Left renal cortex interstitium (tissue), 4 donors: ENCODE measurements around the gene RASD1. TPM values are rescaled to one million over a fixed set of nuclear protein-coding genes. Genes with fewer than 3 reads are reported as not detected.

ENCODE experiments used
- DNase-seq, 4 donors: peaks; one replicate each; pipeline ENCODE4 v3.0.0-alpha.2; 2013; ENCODE audit warnings: low read depth in 4 of 4, low spot score in 2 of 4, missing footprints in 1 of 4
- polyA plus RNA-seq, 4 donors: library from polyadenylated mRNA; unstranded; fragments of 120-200 nt; gene quantifications; one replicate each; pipeline ENCODE4 v1.2.1, GENCODE V29; 2013; ENCODE audit not compliant: insufficient read length in 4 of 4

Gene RASD1, protein sequence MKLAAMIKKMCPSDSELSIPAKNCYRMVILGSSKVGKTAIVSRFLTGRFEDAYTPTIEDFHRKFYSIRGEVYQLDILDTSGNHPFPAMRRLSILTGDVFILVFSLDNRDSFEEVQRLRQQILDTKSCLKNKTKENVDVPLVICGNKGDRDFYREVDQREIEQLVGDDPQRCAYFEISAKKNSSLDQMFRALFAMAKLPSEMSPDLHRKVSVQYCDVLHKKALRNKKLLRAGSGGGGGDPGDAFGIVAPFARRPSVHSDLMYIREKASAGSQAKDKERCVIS
- 1 to 10 TPM in 2 of 4 donors, under 1 TPM in 2; 0.85 to 1.3 (median 1.0) TPM for polyA plus RNA-seq

DNA sequence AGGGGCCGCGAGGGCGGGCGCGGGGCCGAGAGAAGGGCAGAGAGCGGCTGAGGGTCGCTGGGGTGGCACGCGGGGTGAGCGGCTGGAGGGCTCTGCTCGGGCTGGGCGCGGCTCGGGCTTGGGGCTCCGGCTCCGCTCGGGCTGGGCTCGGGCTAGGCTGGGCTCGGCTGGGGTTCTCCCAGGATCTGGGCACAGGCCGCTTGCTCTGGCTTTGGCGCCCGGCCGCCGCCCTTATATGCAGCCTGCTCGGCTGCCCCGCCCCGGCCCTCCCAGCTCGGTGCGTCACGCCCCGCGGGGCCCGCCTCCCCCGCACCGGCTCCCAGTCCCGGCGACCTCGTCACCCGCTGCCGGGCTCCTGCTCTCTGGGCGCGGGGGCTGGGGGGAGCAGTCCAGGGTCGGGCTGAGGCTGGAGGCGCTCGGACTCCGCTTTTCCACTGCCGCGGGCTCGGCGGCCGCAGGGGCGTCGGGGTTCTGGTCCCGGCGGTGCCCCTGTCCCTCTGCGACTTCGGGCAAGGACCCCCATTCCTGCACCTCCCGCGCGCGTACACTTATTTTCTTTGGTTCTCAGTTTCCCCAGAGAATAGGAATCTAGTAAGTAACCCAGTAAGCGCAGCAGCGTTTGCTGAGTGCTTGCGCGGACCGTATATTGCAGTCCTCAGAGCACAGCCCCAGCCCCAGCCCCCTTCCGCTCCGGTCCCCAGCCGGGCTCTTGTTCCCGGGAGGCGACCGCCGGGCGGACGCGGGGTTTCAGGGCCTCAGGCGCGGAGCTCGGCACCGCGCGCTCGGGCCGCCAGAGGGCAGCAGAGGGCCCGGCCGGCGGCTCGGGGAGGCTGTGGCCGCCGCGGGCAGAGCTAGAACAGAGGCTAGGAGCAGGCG lies at the start of gene RASD1:
RASD1 (minus strand) TSS at position 207 of the 876 bp plus-strand sequence. CDS start 214 bp downstream, outside the sequence.
- DNase-seq = peak in 2 of 4 donors; percentile 58 to 66

DNA sequence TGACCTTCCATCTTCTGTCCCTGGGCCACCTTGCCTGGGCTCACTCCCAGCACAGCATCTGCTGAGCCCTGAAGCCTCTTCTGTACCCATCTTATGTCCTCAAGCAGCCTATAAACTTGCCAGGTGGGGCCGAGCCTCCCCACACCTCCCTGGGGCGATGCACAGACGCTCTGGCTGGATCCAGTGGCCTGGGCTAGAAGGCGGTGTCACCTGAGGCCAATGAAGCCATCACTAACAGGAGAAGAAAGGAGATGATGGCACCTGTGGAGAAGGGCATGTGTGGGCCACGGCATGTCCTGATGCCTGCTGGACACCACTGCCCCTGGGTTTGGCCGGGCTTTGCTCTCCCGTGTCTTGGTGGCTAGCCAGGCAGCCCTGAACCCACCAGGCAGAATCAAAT lies 49.8 kb upstream of the RASD1 start:
- no peak for DNase-seq

DNA sequence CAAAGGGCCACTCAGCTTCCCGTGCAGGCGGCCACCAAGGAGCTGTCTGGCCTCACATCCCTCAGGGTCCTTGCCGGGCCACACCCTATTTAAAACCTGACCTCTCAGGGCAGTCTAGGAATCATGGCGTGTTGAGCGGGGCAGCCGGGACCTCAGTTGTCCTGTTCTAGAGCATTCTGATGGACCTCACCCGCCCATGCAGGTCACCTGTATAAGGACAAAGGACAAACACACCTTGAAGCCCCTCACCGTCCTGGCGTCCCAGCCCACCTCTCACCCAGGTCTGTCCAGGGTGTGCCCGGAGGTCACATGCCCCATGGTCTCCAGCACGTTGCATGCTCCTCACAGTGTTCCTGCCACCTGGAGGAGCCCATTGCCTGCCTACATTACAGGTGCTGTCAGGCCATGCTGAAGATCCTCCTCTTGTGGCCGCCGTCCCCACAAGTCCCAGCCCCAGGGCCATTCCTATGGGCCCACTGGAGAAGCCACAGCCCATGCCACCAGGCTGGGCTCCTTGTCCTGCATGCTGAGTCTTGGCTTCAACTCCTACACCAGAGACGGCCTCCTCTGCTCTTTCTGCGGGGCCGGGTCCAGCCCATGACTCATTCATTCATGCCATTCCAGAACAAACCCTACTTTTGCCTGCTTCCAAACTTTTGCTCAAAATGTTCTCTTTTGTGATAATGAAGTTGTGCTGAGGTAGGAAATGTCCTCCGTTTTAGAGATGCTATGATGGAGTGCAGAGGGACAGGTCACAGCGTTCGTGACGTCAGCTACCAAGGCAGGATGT lies 49.0 kb upstream of the RASD1 start:
- no peak for DNase-seq

DNA sequence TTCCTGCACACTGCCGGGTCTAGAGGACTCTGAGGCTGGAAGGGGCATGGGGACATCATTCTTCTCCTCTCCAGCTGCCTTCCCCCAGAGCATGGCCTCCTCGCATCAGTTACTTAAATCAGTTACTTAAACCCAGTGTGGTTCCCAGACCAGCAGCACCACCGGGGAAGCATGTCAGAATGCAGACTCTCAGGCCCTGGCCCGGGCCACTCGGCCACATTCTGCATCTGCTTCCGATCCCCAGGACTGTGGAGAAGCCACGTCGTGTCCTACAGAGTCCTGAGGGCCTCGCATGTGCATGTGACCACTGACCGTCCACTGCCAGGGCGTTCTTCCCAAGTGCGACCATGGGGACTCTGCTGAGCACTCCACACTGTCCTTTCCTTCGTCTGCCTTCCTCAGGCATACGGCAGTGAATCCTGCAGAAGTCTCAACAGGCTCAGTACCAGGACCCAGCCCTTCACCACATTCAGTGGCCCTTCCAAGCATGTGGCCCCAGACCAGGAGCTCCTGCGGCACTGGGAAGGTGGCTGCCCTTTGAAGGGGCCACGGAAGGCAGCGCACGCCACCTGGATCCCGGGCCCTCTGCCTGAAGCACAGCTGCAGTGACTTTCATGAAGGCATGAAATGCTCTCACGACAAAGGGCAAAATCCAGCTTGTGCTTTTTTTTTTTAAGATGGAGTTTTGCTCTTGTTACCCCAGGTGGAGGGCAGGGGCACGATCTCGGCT lies 46.9 kb upstream of the RASD1 start:
- no peak for DNase-seq

DNA sequence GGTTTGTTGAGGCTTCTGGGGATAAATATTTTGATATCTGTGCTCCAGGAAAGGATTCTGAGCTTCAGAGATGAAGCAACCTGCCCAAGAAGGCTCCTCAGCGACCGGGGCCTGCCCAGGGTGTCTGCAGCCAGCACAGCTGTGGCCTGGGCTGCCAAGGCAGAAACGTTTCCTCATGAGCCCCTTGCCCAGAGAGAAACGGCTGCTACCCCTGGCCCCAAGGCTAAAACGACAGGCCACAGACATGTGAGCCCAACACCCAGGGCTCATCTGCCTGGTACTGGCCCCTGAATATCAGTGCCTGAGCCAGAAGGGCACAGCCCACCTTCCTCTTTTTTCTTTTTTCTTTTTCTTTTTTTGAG lies 45.4 kb upstream of the RASD1 start:
- no peak for DNase-seq

DNA sequence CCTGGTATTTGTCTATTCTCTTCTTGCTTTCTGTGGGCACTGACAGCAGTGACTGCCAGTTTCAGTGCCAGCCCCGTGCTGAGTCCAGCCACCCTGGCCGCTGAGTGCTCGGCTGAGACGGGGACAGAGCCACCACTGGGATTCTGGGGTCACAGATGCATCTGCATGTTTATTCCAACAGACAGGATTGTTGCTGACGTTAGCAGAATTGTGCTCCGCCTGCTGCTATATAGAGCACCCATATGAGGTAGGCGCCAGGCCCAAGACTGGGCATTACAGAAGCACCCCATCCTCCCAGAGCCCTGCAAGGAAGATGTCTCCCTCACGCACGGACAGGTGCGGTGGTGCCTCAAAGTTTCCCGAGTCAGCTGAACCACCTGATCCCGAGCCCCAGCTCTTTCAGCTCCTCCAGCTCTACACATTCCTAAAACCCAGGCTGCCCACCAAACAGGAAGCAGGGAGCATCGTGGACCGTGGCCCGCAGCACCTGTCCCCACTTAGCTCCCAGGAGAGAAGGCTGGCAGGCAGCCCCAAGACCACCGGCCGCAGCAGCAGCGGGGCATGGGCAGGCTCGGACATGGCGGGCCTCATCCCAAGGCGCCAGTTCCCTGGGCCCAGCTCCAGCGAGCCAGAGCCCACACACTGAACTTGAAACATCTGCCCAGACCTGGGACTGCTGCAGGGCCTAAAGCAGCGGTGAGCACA lies 44.9 kb upstream of the RASD1 start:
- no peak for DNase-seq

DNA sequence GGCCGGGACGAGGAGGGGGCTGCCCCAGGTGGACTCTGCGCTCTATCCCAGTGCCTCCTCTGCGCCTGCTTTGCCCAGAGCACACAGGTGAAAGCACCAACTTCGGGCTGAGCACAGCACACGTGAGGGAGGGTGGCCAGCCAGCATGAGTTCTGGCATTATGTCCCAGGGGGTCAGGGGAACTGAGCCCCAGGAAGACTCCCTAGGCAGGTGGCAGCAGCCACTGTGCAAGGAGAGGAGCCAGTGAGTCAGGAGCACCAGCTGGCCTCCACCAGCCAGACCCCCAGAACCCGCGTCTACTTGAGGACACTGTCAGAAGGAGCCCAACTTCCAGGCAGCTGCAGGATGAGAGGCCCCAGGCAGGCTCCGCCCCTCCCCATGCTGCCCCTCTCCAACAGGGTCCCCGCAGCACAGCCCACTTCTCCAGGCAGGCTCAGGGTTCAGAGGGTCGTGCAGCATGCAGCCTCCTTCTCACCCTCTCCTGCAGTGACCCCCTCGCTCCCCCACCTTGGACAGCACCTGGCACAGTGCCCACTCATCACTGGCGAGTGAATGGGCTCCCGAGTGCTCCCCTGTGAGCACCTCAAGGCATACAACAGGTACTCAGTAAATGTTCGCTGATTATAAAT lies 44.2 kb upstream of the RASD1 start:
- DNase-seq = no peak

DNA sequence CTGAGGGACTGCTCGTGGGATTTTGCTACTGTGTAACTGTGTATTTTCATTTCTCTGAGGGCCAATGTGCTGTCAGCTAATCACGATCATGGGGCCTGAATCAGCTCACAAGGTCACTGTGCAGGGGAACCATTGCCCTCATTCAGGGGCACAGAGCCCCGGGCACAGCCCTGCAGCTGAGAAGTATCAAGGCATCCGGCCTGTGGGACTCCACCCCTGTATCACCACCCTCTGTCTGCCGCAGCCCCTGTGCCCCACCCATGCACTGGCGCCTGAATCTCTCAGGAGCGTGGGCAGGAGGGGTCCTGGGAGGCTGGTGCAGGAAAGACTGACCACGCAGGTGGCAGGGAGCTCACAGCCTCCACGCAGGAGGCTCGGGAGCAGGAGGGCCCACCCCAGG lies 43.4 kb upstream of the RASD1 start:
- no peak for DNase-seq

DNA sequence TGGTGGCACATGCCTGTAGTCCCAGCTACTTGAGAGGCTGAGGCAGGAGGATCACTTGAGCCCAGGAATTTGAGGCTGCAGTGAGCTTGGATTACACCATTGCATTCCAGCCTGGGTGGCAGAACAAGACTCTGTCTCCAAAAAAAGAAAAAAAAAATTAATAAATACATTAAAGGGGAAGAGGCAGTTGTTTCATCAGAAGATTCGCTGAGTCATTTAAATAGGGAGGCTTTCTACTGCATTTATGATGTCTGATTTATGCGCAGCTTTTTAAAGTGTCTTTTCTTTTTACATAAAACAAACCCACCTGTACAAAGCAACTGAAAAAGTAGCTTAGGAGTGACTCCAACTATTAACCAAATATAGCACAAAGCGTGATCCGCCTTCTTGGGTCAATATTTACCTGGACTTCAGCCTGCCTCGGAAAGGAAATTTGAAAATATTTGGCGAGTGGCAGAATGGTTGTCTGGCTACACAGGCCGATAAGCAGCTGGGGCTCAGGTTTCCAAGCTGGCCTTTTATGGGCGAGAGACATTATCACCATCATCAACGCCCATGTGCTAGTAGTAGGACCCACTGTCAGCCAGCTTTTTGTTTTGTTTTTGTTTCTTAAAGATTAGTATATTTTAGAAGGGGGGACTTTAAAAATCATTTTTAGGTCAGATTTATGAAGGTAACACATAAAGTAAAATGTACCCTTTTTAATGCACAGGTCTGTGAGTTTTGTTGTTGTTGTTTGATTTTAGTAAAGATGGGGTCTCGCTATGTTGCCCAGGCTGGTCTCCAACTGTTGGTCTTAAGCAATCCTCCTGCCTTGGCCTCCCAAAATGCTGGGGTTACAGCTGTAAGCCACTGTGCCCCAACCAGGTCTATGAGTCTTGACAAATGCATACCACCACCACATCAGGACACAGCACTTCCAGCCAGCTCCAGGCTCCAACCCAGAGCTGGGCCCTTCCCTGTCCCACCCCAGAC lies 42.5 kb upstream of the RASD1 start:
- DNase-seq = no peak

DNA sequence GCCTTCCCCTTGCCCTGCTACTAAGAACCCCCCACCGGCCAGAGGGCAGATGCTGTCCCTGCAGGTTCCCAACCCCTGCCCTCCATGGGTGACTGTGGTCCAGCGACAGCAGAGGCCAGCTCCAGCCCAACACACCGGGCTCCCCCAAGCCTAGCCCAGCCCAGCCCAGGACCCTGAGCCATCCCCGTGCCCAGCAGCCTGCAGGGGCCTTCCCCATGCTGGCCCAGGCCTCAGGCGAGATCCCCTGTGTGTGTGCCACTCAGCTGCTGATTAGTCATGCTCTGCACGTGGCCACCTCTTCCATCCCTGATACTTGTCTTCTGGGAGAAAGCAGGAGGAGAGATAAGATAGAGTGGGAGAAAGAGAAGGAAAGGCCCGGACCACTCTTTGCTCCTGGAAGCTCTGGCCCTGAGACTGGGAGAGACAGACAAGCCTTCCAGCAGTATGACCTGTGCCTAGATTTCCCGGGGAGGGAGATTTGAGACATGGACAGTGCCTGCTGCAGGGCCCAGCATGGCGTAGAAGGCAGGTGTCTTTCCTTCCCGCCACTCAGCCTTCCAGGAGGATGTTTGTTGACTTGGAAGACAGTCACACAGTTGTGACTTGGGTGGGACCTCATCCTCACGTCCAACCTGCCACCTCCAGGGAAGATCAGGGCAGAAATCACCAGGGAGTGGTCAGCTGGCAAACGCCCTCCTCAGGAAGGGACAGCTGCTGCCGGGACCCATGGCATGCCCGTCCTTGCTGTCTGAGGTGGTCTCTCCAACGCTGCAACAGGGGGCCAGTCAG lies 41.3 kb upstream of the RASD1 start:
- DNase-seq = no peak

DNA sequence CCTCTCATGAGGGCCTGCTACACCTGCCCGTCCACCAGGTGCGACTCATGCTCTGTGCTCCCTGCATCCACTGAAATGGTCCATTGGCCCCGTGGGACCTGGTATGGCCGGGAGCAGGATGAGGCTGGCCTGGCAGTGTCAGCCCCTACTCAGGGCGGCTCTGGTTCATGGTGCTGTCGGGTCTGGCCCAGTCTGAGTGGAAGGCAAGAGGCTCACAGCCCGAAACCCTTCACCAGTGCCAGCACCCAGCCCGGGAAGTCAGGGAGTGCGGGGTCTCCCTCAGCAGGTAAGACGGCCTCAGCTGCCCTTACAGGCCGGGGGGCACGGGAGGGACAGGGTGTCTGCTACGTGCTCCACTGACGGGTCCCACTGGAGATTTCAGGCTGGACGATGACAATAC lies 40.5 kb upstream of the RASD1 start:
- no peak for DNase-seq

DNA sequence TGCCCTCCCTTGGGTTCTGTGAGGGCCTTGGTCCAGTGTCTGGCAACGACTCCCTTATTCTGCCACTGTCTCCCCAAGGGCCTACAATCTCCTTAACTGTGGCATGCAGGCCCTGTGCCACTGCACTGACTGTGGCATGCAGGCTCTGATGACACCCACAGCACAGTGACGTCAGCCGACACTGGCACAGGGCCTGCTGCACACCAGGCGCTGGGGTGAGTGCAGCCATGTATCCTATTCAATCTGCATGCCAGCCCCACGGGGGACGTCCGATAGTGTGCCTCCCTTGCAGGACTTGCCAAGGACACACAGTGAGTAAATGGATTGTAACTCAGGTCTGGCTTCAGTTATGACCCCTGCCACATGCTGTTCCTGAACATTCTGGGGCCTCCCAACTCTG lies 39.8 kb upstream of the RASD1 start:
- no peak for DNase-seq

DNA sequence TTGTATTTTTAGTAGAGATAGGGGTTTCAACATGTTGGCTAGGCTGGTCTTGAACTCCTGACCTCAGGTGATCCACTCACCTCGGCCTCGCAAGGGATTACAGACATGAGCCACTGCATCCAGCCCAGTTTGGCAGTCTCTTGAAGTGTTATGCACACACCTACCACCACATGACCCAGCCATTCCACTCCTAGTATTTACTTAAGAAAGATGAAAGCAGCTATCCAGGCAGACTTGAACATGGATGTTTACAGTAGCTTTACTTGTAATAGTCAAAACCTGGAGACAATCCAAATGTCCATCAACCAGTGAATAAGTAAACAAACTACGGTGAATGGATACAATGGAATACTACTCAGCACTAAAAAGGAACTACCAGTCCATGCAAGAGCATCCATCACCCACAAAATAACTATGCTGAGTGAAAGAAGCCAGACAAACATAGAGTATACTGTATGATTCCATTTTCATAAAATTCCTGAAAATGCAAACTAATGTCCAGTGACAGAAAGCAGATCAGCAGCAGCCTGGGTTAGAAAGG lies 37.8 kb upstream of the RASD1 start:
- no peak for DNase-seq

DNA sequence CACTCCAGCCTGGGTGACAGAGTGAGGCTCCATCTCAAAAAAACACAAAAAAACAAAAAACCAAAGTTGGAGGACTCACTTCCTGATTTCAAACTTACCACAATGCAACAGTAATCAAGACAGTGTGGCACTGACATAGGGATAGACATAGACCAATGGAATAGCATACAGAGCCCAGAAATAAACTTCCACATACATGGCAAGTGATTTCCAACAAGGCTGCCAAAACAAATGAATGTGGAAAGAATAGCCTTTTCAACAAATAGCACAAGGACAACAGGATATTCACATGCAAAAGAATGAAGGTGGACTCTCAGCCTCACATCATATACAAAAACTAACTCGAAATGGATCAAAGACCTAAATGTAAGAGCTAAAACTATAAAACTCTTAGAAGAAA lies 36.8 kb upstream of the RASD1 start:
- no peak for DNase-seq

DNA sequence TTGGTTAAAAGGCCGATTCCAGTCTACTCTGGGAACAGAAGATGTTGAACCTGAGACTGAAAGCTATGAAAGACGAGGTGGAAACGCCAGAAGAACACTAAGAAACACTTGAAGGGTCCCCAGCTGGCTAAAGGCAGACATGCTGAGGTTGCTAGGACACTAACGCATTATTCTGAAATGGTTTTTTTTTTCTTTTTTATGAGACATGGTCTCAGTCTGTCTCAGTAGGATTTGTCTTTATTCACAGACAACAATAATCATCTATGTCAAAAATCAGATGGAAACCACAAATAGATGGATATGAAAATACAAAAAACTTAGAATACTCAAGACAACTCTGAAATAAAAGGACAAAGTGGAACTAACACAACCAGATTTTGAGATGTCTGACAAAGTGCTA lies 35.0 kb upstream of the RASD1 start:
- DNase-seq = no peak

DNA sequence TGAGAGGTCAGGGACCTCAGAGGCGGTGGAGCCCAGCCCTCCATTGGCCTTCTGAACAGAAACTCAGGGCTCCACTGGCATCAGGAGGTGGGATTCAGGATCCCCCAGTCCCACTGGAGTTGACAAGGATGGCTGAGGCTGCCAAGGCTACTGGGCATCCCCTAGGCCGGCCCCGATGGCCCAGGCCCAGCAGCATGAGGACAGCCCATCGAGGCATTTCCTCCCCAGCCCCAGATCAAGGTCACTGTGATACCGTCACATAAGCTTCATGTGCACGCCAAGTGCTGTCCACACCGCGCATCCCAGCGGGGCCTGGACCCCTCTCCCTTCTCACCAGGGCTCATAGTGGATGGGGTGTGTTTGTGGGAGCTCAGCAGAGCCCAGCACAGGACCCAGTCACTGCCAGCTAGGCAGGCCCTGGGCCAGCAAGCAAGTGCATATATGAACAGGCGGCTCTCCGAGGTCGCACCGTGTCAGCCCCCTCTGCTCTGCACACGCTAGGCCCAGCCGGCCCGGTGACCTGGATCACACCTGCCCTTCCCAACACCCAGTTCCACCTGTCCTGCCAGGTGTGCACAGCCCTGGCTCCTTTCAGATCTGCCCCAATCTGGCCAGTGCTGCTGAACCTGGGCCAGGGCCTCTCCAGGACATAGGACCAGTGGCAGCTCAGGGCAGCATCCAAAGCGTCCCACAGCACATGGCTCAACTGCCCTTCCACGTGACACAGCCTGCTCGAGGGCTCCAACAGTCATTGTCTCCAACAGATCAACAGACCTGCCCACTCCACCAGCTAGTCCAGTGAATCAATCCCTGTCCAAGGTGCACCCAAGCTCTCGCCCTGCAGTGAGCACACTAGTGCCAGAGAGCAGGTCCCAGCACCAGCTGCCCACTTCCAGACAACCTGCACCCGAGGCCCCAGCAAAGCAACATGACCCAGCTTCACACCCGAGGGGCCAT lies 32.8 kb upstream of the RASD1 start:
- DNase-seq = no peak
